Ishikawa (cell line): ENCODE data around the gene CASP10.

Experiments
- CEBPB ChIP-seq: IDR thresholded peaks from 2 replicates; pipeline ENCODE4 v1.6.1; 2012
- RAD21 ChIP-seq: IDR thresholded peaks from 2 replicates; pipeline ENCODE4 v1.6.1; 2012; ENCODE audit warnings: low read depth
- USF1 ChIP-seq: IDR thresholded peaks from 2 replicates; pipeline ENCODE4 v1.6.1; 2012

- TF ChIP-seq USF1, result no peak
- TF ChIP-seq RAD21, result no peak
- TF ChIP-seq CEBPB, result no peak
These were observed 63.3 kb downstream of the CASP10 start for GRCh38 chr2:201246280-201246679.
